HG03558 (cell line): Measurements from ENCODE around the gene RBM47.

Experiments
- ATAC-seq: cut with Tn5 transposase; IDR thresholded peaks from one replicate; pipeline ENCODE4 v1.9.1; 2021; ENCODE audit warnings: moderate number of reproducible peaks; ENCODE audit not compliant: unreplicated experiment; ENCODE audit errors: extremely low read depth

Gene RBM47

DNA sequence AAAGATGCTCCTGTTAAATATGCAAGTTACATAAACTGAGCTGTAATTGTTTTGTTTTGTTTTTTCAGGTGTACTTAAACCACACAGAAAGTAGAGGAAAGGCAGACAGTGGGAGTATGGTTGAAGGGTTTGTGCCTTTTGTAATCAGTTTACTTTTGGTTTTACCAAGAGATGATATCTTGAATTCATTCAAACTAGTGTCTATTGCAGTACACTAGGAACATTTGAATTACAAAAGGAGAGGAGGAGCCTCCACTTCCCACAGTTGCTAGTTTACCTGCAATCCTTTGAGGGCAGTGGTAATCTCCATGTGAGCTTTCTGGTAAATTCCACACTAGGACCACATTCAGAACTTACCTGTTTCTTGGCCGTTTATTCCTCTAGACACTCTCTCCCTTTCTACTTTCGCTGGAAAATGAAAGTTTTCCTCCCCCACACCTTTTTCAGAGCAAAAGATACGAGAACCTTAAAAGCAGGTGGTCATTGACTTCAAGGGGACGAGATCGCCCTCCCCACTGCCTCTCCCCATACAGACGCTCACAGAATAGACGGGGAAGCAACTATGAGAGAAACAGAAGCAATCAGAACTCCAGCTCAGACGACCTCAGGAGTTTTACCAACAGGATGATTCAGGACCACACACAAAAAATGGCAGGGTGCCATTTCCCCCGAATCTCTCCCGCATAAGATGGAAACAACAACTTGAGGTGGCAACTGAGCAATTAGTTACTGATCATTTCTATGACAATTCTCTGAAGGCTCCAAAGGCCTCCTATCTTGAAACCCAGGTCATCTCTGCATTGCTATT lies 3.3 kb downstream of the RBM47 start:
- no peak for ATAC-seq

DNA sequence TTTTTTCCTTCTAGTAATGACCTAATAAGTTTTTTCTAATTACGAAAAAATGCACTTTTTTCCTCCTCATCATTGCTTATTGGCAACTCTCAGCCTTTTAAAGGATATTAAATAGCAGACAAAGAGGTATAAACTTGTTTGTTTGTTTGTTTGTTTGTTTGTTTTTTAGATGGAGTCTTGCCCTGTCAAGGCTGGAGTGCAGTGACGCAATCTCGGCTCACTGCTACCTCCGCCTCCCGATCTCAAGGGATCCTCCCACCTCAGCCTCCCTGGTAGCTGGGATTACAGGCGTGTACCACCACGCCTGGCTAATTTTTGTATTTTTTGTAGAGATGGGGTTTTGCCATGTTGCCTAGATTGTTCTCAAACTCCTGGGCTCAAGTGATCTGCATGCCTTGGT lies 6.0 kb downstream of the RBM47 start:
- ATAC-seq = no peak

DNA sequence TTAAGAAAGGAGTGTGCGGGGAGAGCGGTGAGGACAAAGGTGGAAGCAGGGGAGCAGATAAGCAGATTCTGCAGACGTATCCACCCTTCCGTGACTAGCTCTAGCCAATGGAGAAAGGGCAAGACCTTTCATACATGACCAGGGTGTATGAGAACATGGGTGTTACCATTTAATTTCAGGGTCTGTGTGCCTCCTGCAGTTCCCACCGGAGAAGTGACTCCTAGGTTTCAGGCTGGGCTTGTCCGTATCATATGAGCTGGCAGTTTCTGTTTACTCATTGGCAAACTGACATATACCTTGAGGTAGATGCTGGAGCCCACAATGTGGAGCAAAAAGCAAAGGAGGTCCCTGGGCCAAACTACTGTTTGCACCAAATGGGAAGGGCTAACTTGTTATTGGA lies 6.8 kb downstream of the RBM47 start:
- no peak for ATAC-seq

DNA sequence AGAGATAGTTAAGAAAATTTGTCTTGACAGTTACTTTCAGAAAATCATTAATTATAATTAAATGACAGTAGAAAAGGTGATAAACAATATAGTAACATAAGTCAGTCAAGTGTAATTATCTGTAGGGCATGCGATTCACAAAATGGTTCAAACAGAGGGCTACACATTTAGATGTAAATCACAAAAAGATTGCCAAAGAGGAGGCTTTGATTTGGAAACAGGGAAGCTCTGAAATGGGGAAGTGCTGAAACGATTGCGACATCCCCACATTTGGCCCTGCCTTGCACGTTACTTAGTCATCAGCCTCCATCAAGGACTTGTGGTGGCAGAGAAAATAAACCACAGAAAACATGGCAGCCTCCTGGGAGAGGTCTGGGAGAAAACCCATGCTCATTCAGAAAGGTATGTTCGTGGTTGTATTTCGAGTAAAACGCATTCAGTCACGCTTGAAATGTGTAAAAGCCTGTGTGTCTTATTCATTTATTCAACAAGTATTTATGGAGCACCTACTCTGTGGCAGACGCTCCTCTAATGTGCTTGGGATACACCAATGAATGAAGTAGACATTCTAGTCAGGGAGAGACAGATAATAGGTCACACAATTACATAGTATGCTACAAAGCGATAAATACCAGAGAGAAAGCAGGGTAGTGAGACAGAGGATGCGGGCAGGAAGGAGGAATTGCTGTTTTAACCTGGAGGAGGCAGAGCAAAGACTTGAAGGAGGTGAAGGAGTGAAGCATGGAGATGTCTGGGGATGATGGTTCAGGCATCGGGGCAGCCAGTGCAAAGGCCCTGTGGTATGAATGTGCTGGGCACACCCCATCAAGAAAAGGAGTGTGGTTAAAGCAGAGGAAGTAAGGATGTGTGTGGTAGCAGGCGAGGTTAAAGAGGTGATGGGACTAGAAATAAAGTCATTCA lies 7.8 kb downstream of the RBM47 start:
- no peak for ATAC-seq

DNA sequence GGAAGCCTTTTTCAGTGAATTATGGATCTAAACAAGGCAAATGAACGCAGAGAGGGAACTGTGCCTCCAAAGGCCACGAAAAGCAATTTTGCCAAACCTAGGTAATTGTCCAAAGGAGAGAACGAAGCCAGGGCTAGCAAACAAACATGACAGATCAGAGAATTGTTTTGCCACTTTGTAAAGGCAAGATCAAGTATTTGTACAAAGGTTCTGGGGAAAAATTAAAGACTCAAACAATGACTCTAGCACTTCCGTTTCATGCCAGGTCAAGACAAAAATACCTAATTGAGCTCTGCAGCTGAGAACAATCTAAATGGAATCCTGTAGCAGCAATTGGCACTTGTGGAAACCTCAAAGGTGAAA lies 8.5 kb downstream of the RBM47 start:
- ATAC-seq = no peak

DNA sequence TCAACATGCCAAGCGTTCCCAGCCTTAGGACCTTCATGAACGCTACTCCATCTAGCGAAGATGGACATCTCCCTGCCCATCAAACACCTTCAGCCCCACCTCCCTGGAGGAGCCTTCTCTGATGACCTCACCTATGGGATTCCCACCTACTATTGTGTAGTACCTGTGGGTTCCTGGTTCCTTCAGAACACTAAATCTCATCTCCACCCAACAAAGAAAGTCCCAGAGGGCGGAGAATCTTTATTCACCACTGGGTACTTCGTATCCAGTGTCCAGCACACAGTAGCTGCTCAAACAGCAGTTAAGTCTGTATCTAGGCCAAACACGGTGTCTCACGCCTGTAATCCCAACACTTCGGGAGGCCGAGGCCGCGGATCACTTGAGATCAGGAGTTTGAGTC lies 10.1 kb downstream of the RBM47 start:
- ATAC-seq = no peak

DNA sequence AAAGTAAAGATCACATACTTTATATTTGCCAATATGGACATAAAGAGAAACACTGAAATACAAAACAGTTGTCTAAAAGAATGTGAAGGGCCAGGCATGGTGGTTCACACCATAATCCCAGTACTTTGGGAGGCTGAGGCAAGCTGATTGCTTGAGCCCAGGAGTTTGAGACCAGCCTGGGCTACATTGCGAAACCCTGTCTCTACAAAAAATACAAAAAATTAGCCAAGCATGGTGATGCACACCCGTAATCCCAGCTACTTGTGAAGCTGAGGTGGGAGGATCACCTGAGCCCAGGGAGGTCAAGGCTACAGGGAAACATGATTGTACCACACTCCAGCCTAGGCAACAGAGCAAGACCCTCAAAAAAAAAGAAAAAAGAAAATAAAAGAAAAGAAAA lies 11.8 kb downstream of the RBM47 start:
- ATAC-seq = no peak

DNA sequence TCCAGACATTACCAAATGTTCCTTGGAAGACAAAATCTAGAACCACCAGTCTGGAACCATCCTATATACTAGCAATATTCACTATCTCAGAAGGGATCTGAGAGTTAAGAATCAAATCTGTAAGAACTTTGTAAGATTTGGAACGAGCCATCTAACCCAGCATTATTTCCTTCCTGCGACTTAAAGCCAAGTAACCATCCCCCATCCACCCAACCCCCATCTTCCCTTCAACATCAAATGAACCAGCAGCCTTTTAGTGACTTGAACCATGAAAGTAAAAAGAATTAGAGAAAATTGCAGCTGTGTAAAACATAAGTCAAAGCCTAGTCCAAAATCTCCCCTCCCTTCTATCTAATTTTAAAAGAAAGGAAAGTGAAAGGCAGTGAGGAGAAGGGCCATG lies 15.6 kb downstream of the RBM47 start:
- ATAC-seq = no peak

DNA sequence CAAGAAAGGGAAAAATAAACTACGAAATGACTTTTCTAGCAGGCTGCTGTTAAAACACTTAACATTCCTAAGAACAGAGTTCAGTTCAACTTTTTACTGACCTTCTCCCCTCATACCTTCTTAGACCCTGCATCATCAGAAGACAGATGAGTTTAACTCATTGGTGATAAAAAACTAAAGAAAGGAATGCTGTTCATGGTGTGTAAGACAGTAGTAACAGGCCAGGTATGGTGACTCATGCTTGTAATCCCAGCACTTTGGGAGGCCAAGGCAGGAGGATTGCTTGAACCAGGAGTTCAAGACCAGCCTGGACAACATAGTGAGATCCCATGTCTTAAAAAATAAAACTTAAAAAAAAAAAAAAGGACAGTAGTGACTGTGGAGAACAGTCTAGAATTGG lies 16.2 kb downstream of the RBM47 start:
- ATAC-seq = no peak

DNA sequence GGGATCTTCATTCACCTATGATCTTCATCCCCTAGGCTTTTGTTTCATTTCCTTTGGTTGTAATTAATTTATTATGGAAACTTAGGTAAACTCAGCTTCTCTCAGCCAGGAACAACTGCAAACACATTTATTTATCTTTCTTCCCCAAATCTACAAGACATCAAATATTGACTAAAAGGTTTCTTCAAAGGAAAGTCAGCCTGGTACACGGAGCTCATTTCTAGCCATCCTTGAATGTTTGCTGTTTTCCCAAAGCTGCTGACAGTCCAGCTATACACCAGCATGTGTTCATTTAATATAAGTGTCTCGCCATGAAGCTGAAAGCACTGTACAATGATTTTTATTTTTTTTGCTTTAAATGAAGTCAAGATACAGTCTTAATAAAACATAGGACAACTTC lies 16.8 kb downstream of the RBM47 start:
- no peak for ATAC-seq

DNA sequence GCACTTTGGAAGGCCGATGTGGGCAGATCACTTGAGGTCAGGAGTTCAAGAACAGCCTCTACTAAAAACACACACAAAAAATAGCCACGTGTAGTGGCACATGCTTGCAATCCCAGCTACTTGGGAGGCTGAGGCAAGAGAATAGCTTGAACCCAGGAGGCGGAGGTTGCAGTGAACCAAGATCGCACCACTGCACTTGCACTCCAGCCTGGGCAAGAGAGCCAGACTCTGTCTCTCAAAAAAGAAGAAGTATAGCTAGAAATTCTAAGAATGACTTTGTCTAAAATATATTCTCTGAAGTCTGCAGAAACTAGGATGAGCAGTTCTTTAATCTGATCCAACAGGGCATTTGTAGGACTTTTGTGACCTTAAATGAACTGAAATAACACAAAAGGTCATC lies 17.4 kb downstream of the RBM47 start:
- ATAC-seq = no peak

DNA sequence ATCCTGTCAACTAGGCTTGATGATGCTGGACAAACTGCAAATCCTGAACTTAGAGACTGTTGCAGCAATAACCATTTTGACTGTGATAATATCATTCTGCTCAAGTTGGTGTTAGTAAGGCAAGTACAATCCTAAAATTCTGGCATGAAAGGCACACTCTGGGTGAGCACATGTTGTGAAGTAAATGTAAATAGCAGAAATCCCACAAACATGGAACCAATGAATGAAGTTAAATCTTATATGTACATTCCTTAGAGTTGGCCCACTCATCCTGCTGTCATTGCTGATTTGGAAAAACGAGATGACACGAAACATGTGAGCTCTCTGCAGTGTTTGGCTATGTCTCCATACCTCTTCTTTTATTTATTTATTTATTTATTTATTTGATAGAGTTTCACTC lies 21.0 kb downstream of the RBM47 start:
- no peak for ATAC-seq

DNA sequence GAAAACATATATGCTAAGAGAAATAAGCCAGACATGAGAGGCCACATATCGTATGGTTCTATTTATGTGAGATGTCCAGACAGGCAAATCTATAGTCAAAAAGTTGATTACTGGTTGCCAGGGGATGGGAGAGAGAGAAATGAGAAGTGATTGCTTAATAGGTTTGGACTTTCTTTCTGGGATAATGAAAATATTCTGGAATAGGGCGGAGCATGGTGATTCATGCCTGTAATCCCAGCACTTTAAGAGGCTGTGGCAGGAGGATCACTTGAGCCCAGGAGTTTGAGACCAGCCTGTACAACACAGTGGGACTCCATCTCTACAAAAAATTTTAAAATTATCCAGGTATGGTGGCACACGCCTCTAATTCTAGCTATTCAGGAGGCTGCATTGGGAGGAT lies 22.4 kb downstream of the RBM47 start:
- ATAC-seq = no peak

DNA sequence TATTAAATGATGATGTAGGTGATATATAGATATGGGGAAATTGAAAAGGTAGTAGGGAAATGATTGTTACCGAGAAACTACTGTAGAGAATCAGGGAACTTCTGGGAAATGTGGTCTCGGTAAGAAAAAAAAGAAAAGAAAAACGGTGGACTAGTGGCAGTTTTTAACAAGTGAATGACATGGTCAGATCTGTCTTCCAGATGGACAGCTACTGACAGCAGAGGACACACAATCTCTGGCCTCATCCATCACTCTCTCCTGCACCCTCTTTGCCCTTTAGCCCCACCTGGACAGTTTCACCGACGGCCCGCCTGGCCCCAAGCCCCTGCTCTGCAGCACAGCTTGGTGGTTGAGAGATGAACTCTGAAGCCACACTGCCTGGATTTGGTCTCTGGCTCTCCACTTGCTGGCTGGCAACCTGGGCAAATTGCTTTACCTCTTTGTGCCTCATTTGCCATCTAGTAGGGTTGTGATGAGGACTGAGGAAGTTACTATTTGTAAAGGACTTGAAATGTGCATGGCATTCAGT lies 23.4 kb downstream of the RBM47 start:
- no peak for ATAC-seq

DNA sequence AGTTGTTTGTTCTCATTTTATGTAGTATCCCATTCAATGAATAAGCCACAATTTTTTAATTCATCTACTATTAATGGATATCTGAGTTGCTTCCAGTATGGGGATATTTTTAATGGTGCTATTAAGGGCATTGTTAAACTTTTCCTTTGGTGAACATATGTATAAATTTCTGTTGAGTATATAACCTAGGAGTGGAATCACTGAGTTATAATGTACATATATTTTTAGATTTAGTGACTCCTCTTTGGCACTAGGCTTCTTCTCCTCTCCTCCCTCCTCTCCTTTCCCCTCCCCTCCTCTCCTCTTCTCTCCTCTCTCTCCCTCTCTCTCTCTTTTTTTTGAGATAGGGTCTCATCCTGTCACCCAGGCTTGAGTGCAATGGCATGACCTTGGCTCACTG lies 26.4 kb downstream of the RBM47 start:
- no peak for ATAC-seq

DNA sequence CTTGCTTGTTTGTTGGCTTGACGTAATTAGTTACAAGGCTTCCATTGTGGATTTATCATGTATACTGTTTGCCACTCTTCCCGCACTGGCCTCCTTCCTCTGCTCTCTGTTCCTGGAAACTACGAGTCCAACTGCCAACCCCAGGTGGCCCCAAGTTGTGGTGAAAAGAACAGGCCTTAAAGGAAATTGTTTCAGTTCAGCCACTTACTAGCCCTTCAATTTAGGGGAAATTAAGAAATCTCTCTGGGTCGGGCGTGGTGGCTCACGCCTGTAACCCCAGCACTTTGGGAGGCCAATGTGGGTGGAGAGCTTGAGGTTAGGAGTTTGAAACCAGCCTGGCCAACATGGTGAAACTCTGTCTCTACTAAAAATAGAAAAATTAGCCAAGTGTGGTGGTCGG lies 28.0 kb downstream of the RBM47 start:
- ATAC-seq = no peak

DNA sequence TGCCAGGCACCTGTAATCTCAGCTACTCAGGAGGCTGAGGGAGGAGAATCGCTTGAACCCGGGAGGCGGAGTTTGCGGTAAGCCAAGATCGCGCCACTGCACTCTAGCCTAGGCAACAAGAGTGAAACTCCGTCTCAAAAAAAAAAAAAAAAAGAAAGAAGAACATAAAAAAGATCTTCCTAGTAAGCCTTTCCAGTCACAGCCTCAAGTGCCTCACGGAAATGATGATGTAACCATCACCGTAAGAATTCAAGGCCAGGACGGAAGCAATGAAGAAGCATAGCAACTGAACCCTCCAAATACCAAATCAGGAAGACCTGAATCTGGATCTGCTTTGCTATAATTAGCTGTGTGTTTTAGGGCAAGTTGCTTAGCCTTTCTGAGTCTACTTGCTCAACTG lies 28.8 kb downstream of the RBM47 start:
- no peak for ATAC-seq

DNA sequence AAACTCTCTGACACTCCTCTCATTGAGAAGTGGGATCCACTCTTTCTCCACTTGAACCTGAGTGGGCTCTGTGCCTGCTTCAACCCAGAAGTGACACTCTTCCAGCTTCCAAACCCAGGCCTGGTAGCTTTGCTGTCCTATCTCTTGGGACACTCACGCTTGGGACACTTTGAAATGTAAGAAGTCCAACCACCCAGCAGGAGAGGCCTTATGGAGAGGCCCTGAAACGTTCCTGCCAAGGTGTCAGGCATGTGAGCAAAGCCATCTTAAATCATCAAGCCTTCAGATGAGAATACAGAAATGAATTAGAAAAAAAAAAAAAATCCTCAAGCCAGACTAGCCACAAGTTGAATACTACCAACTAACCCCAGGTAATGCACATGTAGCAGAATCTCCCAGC lies 30.2 kb downstream of the RBM47 start:
- ATAC-seq = no peak

DNA sequence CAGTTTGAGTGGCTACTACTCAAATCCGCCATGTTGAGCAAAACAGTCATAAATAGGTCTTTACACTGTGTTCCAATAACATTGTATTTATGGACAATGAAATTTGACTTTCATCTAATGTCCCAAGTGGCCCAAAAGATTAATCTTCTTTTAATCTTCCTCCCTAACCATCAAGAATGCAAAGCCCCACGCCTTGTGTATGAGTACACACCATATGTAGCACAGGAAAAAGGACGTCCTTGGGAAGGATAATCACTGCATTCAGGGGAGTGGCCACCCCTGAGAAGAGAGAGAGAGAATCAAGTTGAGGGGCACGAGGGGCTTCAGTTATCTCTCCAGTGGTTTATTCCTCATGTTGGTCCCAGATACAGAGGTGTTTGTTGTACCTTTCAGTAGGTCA lies 33.1 kb downstream of the RBM47 start:
- ATAC-seq = no peak

DNA sequence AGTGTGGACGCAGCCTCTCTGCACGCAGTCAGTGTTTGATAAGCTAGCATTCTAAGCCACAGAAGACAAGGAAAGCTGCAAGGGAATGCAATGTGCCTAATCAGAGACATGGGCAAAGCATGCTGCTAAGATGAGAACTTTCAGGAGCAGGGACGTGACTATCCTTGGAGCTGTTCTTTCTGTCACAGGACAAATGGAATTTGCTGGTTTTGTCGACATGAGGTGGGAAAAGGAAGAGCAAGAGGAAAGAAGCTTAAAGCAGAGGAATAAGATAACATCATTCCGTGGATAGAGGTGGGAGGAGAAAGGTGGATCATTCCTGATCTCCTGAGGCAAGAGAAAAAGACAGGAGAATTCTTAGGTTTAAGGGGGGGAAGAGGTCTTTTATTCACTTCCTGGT lies 33.7 kb downstream of the RBM47 start:
- ATAC-seq = no peak
